Measurements from ENCODE around the gene IGF1R. TPM values are rescaled to one million over a fixed set of nuclear protein-coding genes. Genes with fewer than 3 reads are reported as not detected.

IGF1R gene
- total and polyA plus RNA-seq, 2 of the 8 experiments (the other 6 are each of a cell fraction or from before 2014, with no cell fraction given): 32.9 to 109 TPM

DNA sequence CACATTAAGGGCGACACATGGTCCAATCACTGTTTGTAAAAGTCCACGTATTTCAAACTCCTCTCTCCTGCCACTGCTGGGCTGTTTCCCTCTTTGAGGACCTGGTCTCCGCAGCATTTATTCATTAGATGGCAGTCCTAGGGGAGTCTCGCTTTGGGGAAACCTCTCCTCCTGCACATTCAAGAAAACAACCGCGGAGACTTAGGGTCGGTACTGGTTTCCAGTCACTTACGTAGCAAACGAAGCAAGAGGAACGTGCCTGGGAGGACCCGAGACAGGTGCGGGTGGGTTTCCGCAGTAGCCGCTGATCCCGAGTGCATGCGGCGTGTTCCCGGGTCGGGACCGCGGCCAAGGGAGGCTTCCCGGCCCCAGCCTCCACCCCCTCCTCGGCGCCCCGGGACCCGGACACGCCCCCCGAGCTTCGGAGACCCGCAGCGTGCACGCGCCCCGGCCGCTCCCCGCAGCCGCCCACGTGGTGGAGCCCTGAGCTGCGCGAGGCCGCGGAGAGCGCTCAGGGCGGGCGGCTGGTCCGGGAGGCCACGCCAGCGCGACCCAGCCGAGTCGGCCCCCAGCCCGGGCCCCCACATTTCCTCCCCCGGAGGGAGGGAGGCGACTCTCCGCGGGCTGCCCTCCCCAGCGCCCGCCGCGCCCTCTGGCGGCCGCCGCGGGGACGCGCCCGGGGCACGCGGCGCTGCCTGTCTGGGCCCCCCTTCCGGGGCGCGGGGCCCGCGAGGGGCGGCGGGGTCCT lies 1.1 kb upstream of the IGF1R start:
- Histone ChIP-seq H4K91ac (replicated peaks; ENCODE audit: insufficient read length, low read length) (no peak overlapping the region), H3K79me1 (ENCODE audit: low read depth, low read length) (peaks cover 3% of the 10 kb centered on the region; the same call in 1 of the 2 replicates), H3K23ac (ENCODE audit: insufficient read length) (no peak overlapping the region), H2BK5ac (ENCODE audit: low read depth, low read length) (peak overlapping the region; percentile 84), H3K56ac (replicated peaks; ENCODE audit: insufficient read length, low read depth, low read length) (peak overlapping the region; percentile 8), H2BK120ac (replicated peaks; ENCODE audit: low read depth, low read length) (peak overlapping the region; percentile 35), H4K8ac (ENCODE audit: extremely low read depth, insufficient read depth, low read length) (peak overlapping the region; percentile 91), H3K9me3 (ENCODE audit: insufficient read depth in 2 of 2, low read depth in 1 of 2, low read length in 1 of 2) (no peaks in the 10 kb centered on the region), H2BK15ac (ENCODE audit: low read length) (no peak overlapping the region), H2BK12ac (ENCODE audit: low read depth, low read length) (peak overlapping the region; percentile 10; the same call in 1 of the 2 replicates), H4K5ac (ENCODE audit: insufficient read length, low read depth, low read length) (peak overlapping the region; percentile 61), H3K9ac (replicated peaks in 1 of 4; ENCODE audit: extremely low read depth in 1 of 4, low read depth in 3 of 4, low read length in 3 of 4) (peak overlapping the region; percentile 61 to 90 (median 76)), H3K4me1 (replicated peaks in 1 of 4; ENCODE audit: control insufficient read depth in 3 of 4, insufficient read depth in 4 of 4, low read length in 3 of 4) (peaks cover under 1 to 4% (median 3%) of the 10 kb centered on the region in 4 experiments; a peak in 3 of 7 replicates), H4K20me1 (replicated peaks in 1 of 2; ENCODE audit: control insufficient read depth in 1 of 2, insufficient read depth in 2 of 2, low read length in 2 of 2) (peaks cover 0 to 14% of the 10 kb centered on the region in 2 experiments), H3K79me2 (ENCODE audit: control insufficient read depth in 1 of 2, insufficient read depth in 2 of 2, low read length in 2 of 2) (peaks cover 26 to 42% of the 10 kb centered on the region in 2 experiments), H3K18ac (ENCODE audit: extremely low read depth, low read length) (peak overlapping the region; percentile 71; the same call in 1 of the 2 replicates), H3K4ac (replicated peaks; ENCODE audit: insufficient read length, low read depth, low read length) (peak overlapping the region; percentile 46), H2AK5ac (ENCODE audit: low read depth, low read length) (no peak overlapping the region), H3K23me2 (ENCODE audit: low read depth, low read length) (peaks cover 14% of the 10 kb centered on the region), H3K27ac (ENCODE audit: low read depth, low read length) (peak overlapping the region; percentile 85), H2BK20ac (ENCODE audit: low read length) (no peak overlapping the region), H3K27me3 (replicated peaks in 1 of 4; ENCODE audit: control insufficient read depth in 3 of 4, extremely low read depth in 1 of 4, insufficient read depth in 3 of 4, low read length in 3 of 4) (no peaks in the 10 kb centered on the region), H3K14ac (ENCODE audit: insufficient read length) (no peak overlapping the region), H3K36me3 (ENCODE audit: control insufficient read depth in 2 of 4, insufficient read depth in 4 of 4, low read length in 3 of 4) (no peaks in the 10 kb centered on the region), H2AFZ (ENCODE audit: low read length) (peak overlapping the region; percentile 90), H3K4me2 (ENCODE audit: insufficient read depth in 1 of 2, low read depth in 2 of 2, low read length in 2 of 2) (peak overlapping the region; percentile 73 to 78), H3K4me3 (ENCODE audit: extremely low read depth in 1 of 4, insufficient read depth in 2 of 4, low read depth in 3 of 4, low read length in 4 of 4) (peak overlapping the region; percentile 64 to 88 (median 83))
- peak; percentile 36 to 90 for DNase-seq (ENCODE audit: low read depth in 1 of 2, low spot score in 2 of 2)
- POLR2A ChIA-PET (ENCODE audit: partially characterized antibody): interaction anchor here (0.8 to 2.5 kb wide), 10 partner anchors 10 to 153 kb away, joined by 3 to 8 read pairs (median 3); no protein-coding TSS in a partner anchor
- 3% methylated on average over 37 of the region's 77 CpGs; no CpG with 5 or more reads in 1 of the 2 experiments for WGBS, 2 experiments (ENCODE audit: extremely low coverage in 1 of 2, insufficient coverage in 1 of 2, insufficient read length in 1 of 2, insufficient replicate concordance in 2 of 2, low coverage in 1 of 2, low lambda C conversion rate in 2 of 2, missing lambda C conversion rate in 1 of 2)
- FAIRE-seq: peak; percentile 19
- CTCF ChIA-PET (ENCODE audit: partially characterized antibody): interaction anchor here (0.6 to 6.8 kb wide), 23 partner anchors 11 to 258 kb away, joined by 3 to 100 read pairs (median 4); no protein-coding TSS in a partner anchor
